ENCODE results near the gene SLC8A1. TPM values are rescaled to one million over a fixed set of nuclear protein-coding genes. Genes with fewer than 3 reads are reported as not detected.

Gene SLC8A1
- total RNA-seq, 2 experiments from 2014 or later: 0.22 to 0.31 TPM

GRCh38 chr2:40395169-40396073 is 56.5 kb downstream of the SLC8A1 start:
- Mint-ChIP-seq H3K27ac (no peak overlapping the region), H3K36me3 (no peaks in the 10 kb centered on the region), H3K4me1 (no peaks in the 10 kb centered on the region), H3K27me3 (no peaks in the 10 kb centered on the region), H3K4me3 (no peak overlapping the region), H3K9me3 (no peaks in the 10 kb centered on the region)
- DNase-seq: no peak

GRCh38 chr2:40394597-40394996 is 57.3 kb downstream of the SLC8A1 start:
- no peak for DNase-seq
- H3K27ac Mint-ChIP-seq: no peak overlapping the region
- no peaks in the 10 kb centered on the region for H3K9me3 Mint-ChIP-seq
- H3K4me1 Mint-ChIP-seq: no peaks in the 10 kb centered on the region
- H3K36me3 Mint-ChIP-seq: no peaks in the 10 kb centered on the region
- H3K27me3 Mint-ChIP-seq: no peaks in the 10 kb centered on the region
- H3K4me3 Mint-ChIP-seq: no peak overlapping the region

GRCh38 chr2:40394031-40394430 is 57.9 kb downstream of the SLC8A1 start:
- H3K9me3 Mint-ChIP-seq: no peaks in the 10 kb centered on the region
- no peaks in the 10 kb centered on the region for H3K27me3 Mint-ChIP-seq
- no peak for DNase-seq
- no peaks in the 10 kb centered on the region for H3K36me3 Mint-ChIP-seq
- H3K4me1 Mint-ChIP-seq: no peaks in the 10 kb centered on the region
- no peak overlapping the region for H3K4me3 Mint-ChIP-seq
- no peak overlapping the region for H3K27ac Mint-ChIP-seq

- Mint-ChIP-seq H3K27me3 (no peaks in the 10 kb centered on the region), H3K36me3 (no peaks in the 10 kb centered on the region), H3K27ac (no peak overlapping the region), H3K9me3 (no peaks in the 10 kb centered on the region), H3K4me1 (no peaks in the 10 kb centered on the region), H3K4me3 (no peak overlapping the region)
- no peak for DNase-seq
Observed at GRCh38 chr2:40388161-40388560, 63.7 kb downstream of the SLC8A1 start.

GRCh38 chr2:40386177-40386576 is 65.7 kb downstream of the SLC8A1 start:
- H3K4me1 Mint-ChIP-seq: no peaks in the 10 kb centered on the region
- peaks cover 7% of the 10 kb centered on the region for H3K9me3 Mint-ChIP-seq
- H3K27me3 Mint-ChIP-seq: no peaks in the 10 kb centered on the region
- H3K27ac Mint-ChIP-seq: no peak overlapping the region
- no peak for DNase-seq
- H3K4me3 Mint-ChIP-seq: no peak overlapping the region
- H3K36me3 Mint-ChIP-seq: no peaks in the 10 kb centered on the region

GRCh38 chr2:40384714-40385113 is 67.2 kb downstream of the SLC8A1 start:
- peaks cover 8% of the 10 kb centered on the region for H3K9me3 Mint-ChIP-seq
- no peak for DNase-seq

GRCh38 chr2:40384233-40384632 is 67.7 kb downstream of the SLC8A1 start:
- Mint-ChIP-seq H3K4me3 (no peak overlapping the region), H3K27me3 (no peaks in the 10 kb centered on the region), H3K4me1 (no peaks in the 10 kb centered on the region), H3K36me3 (no peaks in the 10 kb centered on the region), H3K9me3 (peaks cover 8% of the 10 kb centered on the region), H3K27ac (no peak overlapping the region)
- DNase-seq: no peak

More at GRCh38 chr2:40384714-40385113, 67.2 kb downstream of the SLC8A1 start:
- Mint-ChIP-seq H3K4me1 (no peaks in the 10 kb centered on the region), H3K4me3 (no peak overlapping the region), H3K36me3 (no peaks in the 10 kb centered on the region), H3K27ac (no peak overlapping the region), H3K27me3 (no peaks in the 10 kb centered on the region)

- no peaks in the 10 kb centered on the region for H3K36me3 Mint-ChIP-seq
- no peaks in the 10 kb centered on the region for H3K4me1 Mint-ChIP-seq
- DNase-seq: no peak
- no peak overlapping the region for H3K4me3 Mint-ChIP-seq
- H3K9me3 Mint-ChIP-seq: peaks cover 8% of the 10 kb centered on the region
- no peaks in the 10 kb centered on the region for H3K27me3 Mint-ChIP-seq
- H3K27ac Mint-ChIP-seq: no peak overlapping the region
Observed at GRCh38 chr2:40380721-40381120, 71.2 kb downstream of the SLC8A1 start.

GRCh38 chr2:40380041-40380440 is 71.8 kb downstream of the SLC8A1 start:
- no peaks in the 10 kb centered on the region for H3K36me3 Mint-ChIP-seq

GRCh38 chr2:40374543-40375240 is 77.2 kb downstream of the SLC8A1 start:
- Mint-ChIP-seq H3K9me3 (no peaks in the 10 kb centered on the region), H3K27me3 (no peaks in the 10 kb centered on the region), H3K4me1 (no peaks in the 10 kb centered on the region), H3K27ac (no peak overlapping the region), H3K4me3 (no peak overlapping the region), H3K36me3 (no peaks in the 10 kb centered on the region)
- no peak for DNase-seq

More at GRCh38 chr2:40380041-40380440, 71.8 kb downstream of the SLC8A1 start:
- Mint-ChIP-seq H3K4me1 (no peaks in the 10 kb centered on the region), H3K9me3 (peaks cover 8% of the 10 kb centered on the region), H3K4me3 (no peak overlapping the region), H3K27me3 (no peaks in the 10 kb centered on the region), H3K27ac (no peak overlapping the region)
- DNase-seq: no peak

- H3K4me3 Mint-ChIP-seq: no peak overlapping the region
- no peaks in the 10 kb centered on the region for H3K4me1 Mint-ChIP-seq
- H3K9me3 Mint-ChIP-seq: no peaks in the 10 kb centered on the region
- H3K27ac Mint-ChIP-seq: no peak overlapping the region
- H3K27me3 Mint-ChIP-seq: no peaks in the 10 kb centered on the region
- no peak for DNase-seq
- no peaks in the 10 kb centered on the region for H3K36me3 Mint-ChIP-seq
Observed at GRCh38 chr2:40373111-40373510, 78.8 kb downstream of the SLC8A1 start.

- H3K27me3 Mint-ChIP-seq: no peaks in the 10 kb centered on the region
- DNase-seq: no peak
- H3K4me1 Mint-ChIP-seq: no peaks in the 10 kb centered on the region
- no peaks in the 10 kb centered on the region for H3K9me3 Mint-ChIP-seq
- H3K36me3 Mint-ChIP-seq: no peaks in the 10 kb centered on the region
- H3K27ac Mint-ChIP-seq: no peak overlapping the region
- H3K4me3 Mint-ChIP-seq: no peak overlapping the region
Observed at GRCh38 chr2:40372283-40372985, 79.5 kb downstream of the SLC8A1 start.

GRCh38 chr2:40371525-40372282 is 80.2 kb downstream of the SLC8A1 start:
- no peaks in the 10 kb centered on the region for H3K36me3 Mint-ChIP-seq

GRCh38 chr2:40370007-40370395 is 81.9 kb downstream of the SLC8A1 start:
- Mint-ChIP-seq H3K4me1 (no peaks in the 10 kb centered on the region), H3K36me3 (no peaks in the 10 kb centered on the region), H3K27me3 (no peaks in the 10 kb centered on the region), H3K27ac (no peak overlapping the region), H3K9me3 (no peaks in the 10 kb centered on the region), H3K4me3 (no peak overlapping the region)
- DNase-seq: no peak

More at GRCh38 chr2:40371525-40372282, 80.2 kb downstream of the SLC8A1 start:
- DNase-seq: no peak
- Mint-ChIP-seq H3K9me3 (no peaks in the 10 kb centered on the region), H3K4me3 (no peak overlapping the region), H3K27me3 (no peaks in the 10 kb centered on the region), H3K4me1 (no peaks in the 10 kb centered on the region), H3K27ac (no peak overlapping the region)

Data from activated naive CD8-positive, alpha-beta T cell treated with anti-CD3 and anti-CD28 coated beads for 36 hours (primary cell).